ENCODE data around the gene EHD4. TPM values are rescaled to one million over a fixed set of nuclear protein-coding genes. Genes with fewer than 3 reads are reported as not detected.

Gene EHD4
- total and polyA plus RNA-seq, 9 of the 15 experiments (the other 6 are each of a cell fraction or from before 2014, with no cell fraction given), result 0.89 to 10.3 (median 6.4) TPM

- TF ChIP-seq ATF6 (CRISPR knock-in tag; IDR thresholded peaks at IDR 0.05), result no peak
- TF ChIP-seq SOX6 (IDR thresholded peaks at IDR 0.05), result no peak
Observed at GRCh38 chr15:41917767-41918430, 54.5 kb downstream of the EHD4 start (continued).

GRCh38 chr15:41915255-41915994 is 56.9 kb downstream of the EHD4 start:
- H3K9me3 ChIP-seq (replicated peaks; ENCODE audit: control insufficient read depth, insufficient read depth, low read depth, low read length), result no peaks in the 10 kb centered on the region
- POLR2A ChIA-PET, result interaction anchor here (1.2 kb wide), 1 partner anchor 8 kb away, joined by 3 read pairs; no protein-coding TSS in a partner anchor
- H3K27me3 ChIP-seq (ENCODE audit: control insufficient read depth in 2 of 2, insufficient read depth in 2 of 2, low read length in 2 of 2), result no peaks in the 10 kb centered on the region
- no peak overlapping the region for H3K4me3 ChIP-seq
- CTCF ChIA-PET (ENCODE audit: low intra/inter-chr PET ratio), result no interaction called here
- H3K9me1 ChIP-seq (ENCODE audit: control insufficient read depth, insufficient read depth, low read length), result no peaks in the 10 kb centered on the region
- FAIRE-seq (no peak), ATAC-seq (no peak), DNase-seq (ENCODE audit: extremely low read depth in 1 of 4, low spot score in 3 of 4) (no peak)
- H3K4me2 ChIP-seq (ENCODE audit: insufficient read depth, low read length), result no peak overlapping the region
- H4K20me1 ChIP-seq (replicated peaks; ENCODE audit: control insufficient read depth, insufficient read depth, low read length), result peaks cover 3% of the 10 kb centered on the region; the same call in 1 of the 2 replicates
- no peak overlapping the region for H3K9ac ChIP-seq (ENCODE audit: insufficient read depth in 1 of 2, low read depth in 2 of 2, low read length in 2 of 2)
- no TSS peak for BruUV-seq (replicated peaks)
- TF ChIP-seq ZFP36 (IDR thresholded peaks at IDR 0.05; ENCODE audit: low read depth, low read length, partially characterized antibody) (no peak), MCM3 (IDR thresholded peaks at IDR 0.05) (no peak), ZNF217 (CRISPR knock-in tag; IDR thresholded peaks at IDR 0.05) (no peak), ZNF507 (tag; conservative IDR thresholded peaks at IDR 0.05) (no peak), RFX5 (IDR thresholded peaks at IDR 0.05; ENCODE audit: low read depth, low read length) (no peak), NFYB (IDR thresholded peaks at IDR 0.05; ENCODE audit: extremely low read depth, insufficient read length) (no peak), SIX5 (IDR thresholded peaks at IDR 0.05; ENCODE audit: borderline replicate concordance in 1 of 2, insufficient read depth in 1 of 2, low read depth in 1 of 2, low read length in 2 of 2) (no peak)
- TF ChIP-seq, protein P1, sequence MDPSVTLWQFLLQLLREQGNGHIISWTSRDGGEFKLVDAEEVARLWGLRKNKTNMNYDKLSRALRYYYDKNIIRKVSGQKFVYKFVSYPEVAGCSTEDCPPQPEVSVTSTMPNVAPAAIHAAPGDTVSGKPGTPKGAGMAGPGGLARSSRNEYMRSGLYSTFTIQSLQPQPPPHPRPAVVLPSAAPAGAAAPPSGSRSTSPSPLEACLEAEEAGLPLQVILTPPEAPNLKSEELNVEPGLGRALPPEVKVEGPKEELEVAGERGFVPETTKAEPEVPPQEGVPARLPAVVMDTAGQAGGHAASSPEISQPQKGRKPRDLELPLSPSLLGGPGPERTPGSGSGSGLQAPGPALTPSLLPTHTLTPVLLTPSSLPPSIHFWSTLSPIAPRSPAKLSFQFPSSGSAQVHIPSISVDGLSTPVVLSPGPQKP (CRISPR knock-in tag; IDR thresholded peaks at IDR 0.05), result no peak
- in situ Hi-C loops (cut with MboI), result no loop called here
- H3K79me2 ChIP-seq (ENCODE audit: control insufficient read depth, insufficient read depth, low read length), result no peaks in the 10 kb centered on the region
- H2AFZ ChIP-seq (ENCODE audit: low read depth, low read length), result no peak overlapping the region
- H3K27ac ChIP-seq (ENCODE audit: extremely low read depth, low read depth, low read length), result no peak overlapping the region
- intact Hi-C loops (cut with micrococcal nuclease), result no loop called here
- peaks cover 18% of the 10 kb centered on the region; the same call in 2 of the 3 replicates for H3K36me3 ChIP-seq (ENCODE audit: control insufficient read depth, insufficient read depth, low read length)
- 87% methylated on average over 6 of the region's 6 CpGs for WGBS (ENCODE audit: insufficient coverage, low coverage, missing lambda C conversion rate)
- peaks cover 9 to 11% of the 10 kb centered on the region in 2 experiments; a peak in 4 of 5 replicates for H3K4me1 ChIP-seq (replicated peaks in 1 of 2; ENCODE audit: control insufficient read depth in 2 of 2, insufficient read depth in 2 of 2, low read length in 2 of 2)

All from K562 (cell line).